PC-9 (cell line): Measurements from ENCODE around the gene ADRA1B. TPM values are rescaled to one million over a fixed set of nuclear protein-coding genes. Genes with fewer than 3 reads are reported as not detected.

Experiments
- BruUV-seq: library from RNA; stranded (reverse); fragments of 400-500 nt; replicated peaks from 2 replicates; lab custom pipeline; 2021; lab: Mats Ljungman, UMichigan
- CTCF ChIA-PET: fragments of 300-600 bp; sonication (Branson Sonifier 250); formaldehyde crosslinking; loops from one replicate; lab custom pipeline; 2022; ENCODE audit warnings: antibody characterized with exemption; lab: Charles Lee
- POLR2A ChIA-PET: fragments of 300-600 bp; sonication (Branson Sonifier 250); formaldehyde crosslinking; loops from one replicate; lab custom pipeline; 2022; ENCODE audit warnings: antibody characterized with exemption; ENCODE audit not compliant: unreplicated experiment; lab: Charles Lee
- DNase-seq, 2 experiments: peaks; one replicate each; pipeline versions ENCODE4 v3.0.0 to v3.0.0-alpha.2; 2015 to 2022; ENCODE audit warnings: mixed read lengths in 1 of 2
- H2AFZ ChIP-seq: fragments of 200-600 bp; sonication (generic); 2 replicates; pipeline ENCODE4 v1.8.1; 2017; ENCODE audit warnings: antibody characterized with exemption
- H3F3A ChIP-seq: fragments of 200-600 bp; sonication (generic); 2 replicates; pipeline ENCODE4 v1.8.1; 2017; ENCODE audit warnings: antibody characterized with exemption, mild to moderate bottlenecking, low read depth; ENCODE audit not compliant: insufficient read depth
- H3K27ac ChIP-seq: fragments of 200-600 bp; sonication (generic); 2 replicates; pipeline ENCODE4 v1.6.1; 2016; ENCODE audit warnings: mixed run types
- H3K27me3 ChIP-seq: fragments of 200-600 bp; sonication (generic); 2 replicates; pipeline ENCODE4 v1.6.1; 2016; ENCODE audit warnings: low read depth, mixed run types; ENCODE audit not compliant: insufficient read depth
- H3K36me3 ChIP-seq: fragments of 200-600 bp; sonication (generic); 2 replicates; pipeline ENCODE4 v1.6.1; 2016; ENCODE audit warnings: low read depth, mixed run types
- H3K4me1 ChIP-seq: fragments of 200-600 bp; sonication (generic); replicated peaks from 2 replicates; pipeline ENCODE4 v1.6.1; 2016; ENCODE audit warnings: mixed run types; ENCODE audit not compliant: insufficient read depth
- H3K4me2 ChIP-seq: fragments of 200-600 bp; sonication (generic); 2 replicates; pipeline ENCODE4 v1.6.1; 2017; ENCODE audit warnings: mixed run types
- H3K4me3 ChIP-seq: fragments of 200-600 bp; sonication (generic); 2 replicates; pipeline ENCODE4 v1.6.1; 2016; ENCODE audit warnings: mixed run types
- H3K79me2 ChIP-seq: fragments of 200-600 bp; sonication (generic); 2 replicates; pipeline ENCODE4 v1.6.1; 2017; ENCODE audit warnings: low read depth, mixed run types
- H3K9me2 ChIP-seq: fragments of 200-600 bp; sonication (generic); 2 replicates; pipeline ENCODE4 v1.8.1; 2017; ENCODE audit warnings: mild to moderate bottlenecking; ENCODE audit not compliant: insufficient read depth
- H3K9me3 ChIP-seq: fragments of 200-600 bp; sonication (generic); 2 replicates; pipeline ENCODE4 v1.8.1; 2016; ENCODE audit warnings: low read depth; ENCODE audit not compliant: insufficient read depth
- H4K20me1 ChIP-seq: fragments of 200-600 bp; sonication (generic); 2 replicates; pipeline ENCODE4 v1.8.1; 2017; ENCODE audit not compliant: insufficient read depth
- EZH2 ChIP-seq: fragments of 200-600 bp; sonication (generic); IDR thresholded peaks from 2 replicates; pipeline ENCODE4 v1.8.0; 2017; ENCODE audit warnings: antibody characterized with exemption, low read depth
- intact Hi-C: fragments of 100-400 bp; cut with micrococcal nuclease; formaldehyde crosslinking; loops from one replicate; pipeline ENCODE4 v1.10.0; 2022; ENCODE audit not compliant: unreplicated experiment
- total RNA-seq: library from RNA; stranded (reverse); gene quantifications from 2 replicates; pipeline ENCODE4 v1.2.3, GENCODE V29; 2021
- TF ChIP-seq, protein P1 (sequence below): fragments of 200-600 bp; sonication (generic); conservative IDR thresholded peaks from 2 replicates; pipeline ENCODE4 v1.6.1; 2017; ENCODE audit warnings: mixed run types, antibody characterized with exemption, mild to moderate bottlenecking, moderate library complexity

Gene ADRA1B
- total RNA-seq, 1 experiment from 2014 or later = 4.6 TPM

DNA sequence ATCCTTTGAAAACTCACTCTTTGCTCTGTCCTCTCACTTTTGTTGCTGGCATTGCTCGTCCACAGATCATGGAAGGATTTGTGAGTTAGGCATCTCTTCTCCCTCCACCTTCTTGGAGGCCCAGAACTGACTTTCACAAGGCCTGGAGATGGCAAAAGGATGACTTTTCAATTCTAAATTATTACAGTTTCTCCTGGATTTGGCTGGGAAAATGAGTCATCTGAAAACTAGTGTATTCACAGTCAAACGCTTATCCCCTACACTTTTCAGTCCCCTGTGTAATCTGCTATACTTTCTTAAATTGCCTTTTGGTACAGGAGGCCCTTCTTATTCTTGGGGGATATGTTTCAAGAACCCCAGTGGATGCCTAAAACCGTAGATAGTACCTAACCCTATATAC lies 35.6 kb downstream of the ADRA1B start:
- H2AFZ ChIP-seq = no peak overlapping the region
- H3K4me3 ChIP-seq = no peak overlapping the region
- H3F3A ChIP-seq = no peaks in the 10 kb centered on the region
- H3K36me3 ChIP-seq = no peaks in the 10 kb centered on the region
- ChIA-PET CTCF (no interaction called here), POLR2A (no interaction called here)
- DNase-seq = no peak
- TF ChIP-seq EZH2 = no peak
- TF ChIP-seq, protein P1, sequence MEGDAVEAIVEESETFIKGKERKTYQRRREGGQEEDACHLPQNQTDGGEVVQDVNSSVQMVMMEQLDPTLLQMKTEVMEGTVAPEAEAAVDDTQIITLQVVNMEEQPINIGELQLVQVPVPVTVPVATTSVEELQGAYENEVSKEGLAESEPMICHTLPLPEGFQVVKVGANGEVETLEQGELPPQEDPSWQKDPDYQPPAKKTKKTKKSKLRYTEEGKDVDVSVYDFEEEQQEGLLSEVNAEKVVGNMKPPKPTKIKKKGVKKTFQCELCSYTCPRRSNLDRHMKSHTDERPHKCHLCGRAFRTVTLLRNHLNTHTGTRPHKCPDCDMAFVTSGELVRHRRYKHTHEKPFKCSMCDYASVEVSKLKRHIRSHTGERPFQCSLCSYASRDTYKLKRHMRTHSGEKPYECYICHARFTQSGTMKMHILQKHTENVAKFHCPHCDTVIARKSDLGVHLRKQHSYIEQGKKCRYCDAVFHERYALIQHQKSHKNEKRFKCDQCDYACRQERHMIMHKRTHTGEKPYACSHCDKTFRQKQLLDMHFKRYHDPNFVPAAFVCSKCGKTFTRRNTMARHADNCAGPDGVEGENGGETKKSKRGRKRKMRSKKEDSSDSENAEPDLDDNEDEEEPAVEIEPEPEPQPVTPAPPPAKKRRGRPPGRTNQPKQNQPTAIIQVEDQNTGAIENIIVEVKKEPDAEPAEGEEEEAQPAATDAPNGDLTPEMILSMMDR = no peak
- no peak overlapping the region for H3K27ac ChIP-seq
- H3K9me2 ChIP-seq = no peaks in the 10 kb centered on the region
- H3K4me2 ChIP-seq = no peak overlapping the region
- no peaks in the 10 kb centered on the region for H3K9me3 ChIP-seq
- H3K27me3 ChIP-seq = no peaks in the 10 kb centered on the region
- no peaks in the 10 kb centered on the region for H3K79me2 ChIP-seq
- no peaks in the 10 kb centered on the region for H4K20me1 ChIP-seq
- intact Hi-C loops = no loop called here
- no TSS peak for BruUV-seq
- no peaks in the 10 kb centered on the region for H3K4me1 ChIP-seq

DNA sequence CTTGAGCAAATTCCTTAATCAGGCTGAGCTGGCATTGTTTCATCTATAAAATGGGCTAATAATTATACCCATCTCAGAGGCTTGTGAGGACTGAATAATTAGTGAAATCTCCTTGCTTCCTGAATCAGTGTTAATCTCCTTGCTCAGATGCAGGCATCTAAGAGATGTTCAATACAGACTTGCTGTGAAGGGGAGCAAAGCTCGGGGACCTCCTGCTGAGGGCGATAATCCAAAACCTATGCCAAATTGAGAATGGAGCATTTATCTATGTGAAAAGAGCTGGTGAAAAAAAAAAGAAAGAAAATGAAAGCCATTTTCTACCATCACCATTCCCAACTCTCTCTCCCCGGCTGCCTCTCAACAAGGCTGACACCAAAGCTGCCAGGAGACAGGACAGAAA lies 37.3 kb downstream of the ADRA1B start:
- no TSS peak for BruUV-seq
- POLR2A ChIA-PET = no interaction called here
- no peaks in the 10 kb centered on the region for H3K36me3 ChIP-seq
- no peak overlapping the region for H3K4me3 ChIP-seq
- H3F3A ChIP-seq = no peaks in the 10 kb centered on the region
- no peak overlapping the region for H3K27ac ChIP-seq
- H3K9me3 ChIP-seq = no peaks in the 10 kb centered on the region
- no peaks in the 10 kb centered on the region for H3K27me3 ChIP-seq
- no peaks in the 10 kb centered on the region for H4K20me1 ChIP-seq
- H3K4me1 ChIP-seq = no peaks in the 10 kb centered on the region
- CTCF ChIA-PET = no interaction called here
- no peaks in the 10 kb centered on the region for H3K9me2 ChIP-seq
- H3K79me2 ChIP-seq = no peaks in the 10 kb centered on the region
- no peak for TF ChIP-seq EZH2
- TF ChIP-seq, protein P1 = no peak
- no peak overlapping the region for H2AFZ ChIP-seq
- intact Hi-C loops = no loop called here
- no peak overlapping the region for H3K4me2 ChIP-seq
- no peak for DNase-seq

DNA sequence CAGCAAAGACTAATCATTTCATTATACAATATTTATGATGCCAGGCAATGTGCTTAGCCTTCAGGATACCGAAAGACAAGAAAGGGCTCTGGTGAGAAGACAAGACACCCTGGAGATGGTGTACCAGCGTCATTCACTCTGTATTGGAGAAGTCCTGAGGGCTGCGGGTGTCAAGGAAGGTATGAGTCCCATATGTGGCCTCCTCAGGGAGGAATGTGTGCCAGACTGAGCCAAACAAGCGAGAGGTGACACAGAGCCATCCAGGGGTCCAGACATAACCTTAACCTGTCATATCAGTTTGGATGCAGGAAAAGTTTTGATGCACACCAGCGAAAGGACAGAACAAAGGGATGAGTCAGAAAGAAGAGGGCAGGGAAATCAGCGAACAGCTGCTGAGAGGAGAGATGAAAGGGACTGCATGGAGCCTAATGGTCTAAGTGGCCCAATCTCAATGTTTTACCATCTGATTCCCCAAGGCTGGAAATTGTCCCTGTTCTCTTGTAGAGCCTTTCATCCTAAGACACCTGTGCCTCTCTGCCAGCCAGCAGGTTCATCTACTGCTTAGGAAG lies 38.9 kb downstream of the ADRA1B start:
- H3K36me3 ChIP-seq = no peaks in the 10 kb centered on the region
- DNase-seq = no peak
- intact Hi-C loops = no loop called here
- ChIA-PET POLR2A (no interaction called here), CTCF (no interaction called here)
- H3K9me2 ChIP-seq = no peaks in the 10 kb centered on the region
- no peak for TF ChIP-seq EZH2
- TF ChIP-seq, protein P1 = no peak
- H3K79me2 ChIP-seq = no peaks in the 10 kb centered on the region
- H3K4me3 ChIP-seq = no peak overlapping the region
- H4K20me1 ChIP-seq = no peaks in the 10 kb centered on the region
- no peaks in the 10 kb centered on the region for H3K4me1 ChIP-seq
- BruUV-seq = no TSS peak
- no peaks in the 10 kb centered on the region for H3F3A ChIP-seq
- H3K27me3 ChIP-seq = no peaks in the 10 kb centered on the region
- no peak overlapping the region for H3K4me2 ChIP-seq
- H2AFZ ChIP-seq = no peak overlapping the region
- no peak overlapping the region for H3K27ac ChIP-seq
- H3K9me3 ChIP-seq = no peaks in the 10 kb centered on the region
